ENCODE results near the gene ILDR1.
"Not testable (repeated sequence)": the region's sequence is repeated elsewhere in the genome, so short reads cannot be mapped to it uniquely, and the experiment has no call there.

Gene ILDR1

GRCh38 chr3:122021811-122022401 lies at the start of gene ILDR1:
Gene ILDR1 (minus strand): TSS chr3:122022247. CDS start chr3:122022077, 170 bp downstream.
- no peak for DNase-seq

GRCh38 chr3:122067588-122068240 lies 45.7 kb upstream of the ILDR1 start:
- peak; percentile 67 for DNase-seq

- DNase-seq: peak; percentile 93
Measured at GRCh38 chr3:122067214-122067550, 45.1 kb upstream of the ILDR1 start.

DNA sequence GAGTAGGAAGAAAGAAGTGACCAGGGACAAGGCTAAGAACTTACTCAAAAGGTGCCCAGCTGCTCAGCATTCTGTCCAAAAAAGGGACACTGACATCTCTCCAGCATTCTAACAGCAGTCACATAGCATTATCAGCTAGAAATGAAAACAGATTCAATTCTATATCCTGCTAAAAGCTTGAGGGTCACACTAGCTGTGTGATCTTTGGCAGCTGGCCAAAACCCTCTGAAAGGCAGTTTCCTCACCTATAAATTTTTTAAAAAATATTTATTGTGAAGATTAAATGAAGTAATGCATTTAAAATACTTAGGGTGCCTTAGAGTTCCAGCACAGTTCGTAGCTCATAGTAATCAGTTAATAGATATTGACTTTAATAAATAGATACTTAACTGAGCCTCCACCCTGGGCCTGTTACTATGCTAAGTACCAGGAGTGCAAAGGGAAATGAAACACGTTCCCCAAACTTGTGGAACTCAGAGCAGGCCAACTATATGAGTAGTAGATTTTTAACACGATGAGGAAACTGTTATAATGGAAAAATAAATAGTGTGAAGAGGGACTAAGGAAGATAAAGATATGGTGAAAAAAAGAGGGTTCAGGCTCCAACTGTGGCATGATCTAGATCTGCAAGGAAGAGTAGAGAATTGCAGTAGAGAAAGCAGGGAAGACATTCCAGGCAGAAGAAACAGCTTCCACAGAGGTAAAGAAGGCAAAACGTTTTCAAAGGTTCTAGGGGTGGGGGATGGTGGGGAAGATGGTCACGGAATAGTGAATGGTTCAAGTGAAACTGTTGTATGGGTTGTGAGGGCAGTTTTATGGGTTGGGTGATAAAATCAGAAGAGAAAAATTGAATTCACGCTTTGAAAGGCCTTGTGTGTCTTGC lies 44.5 kb upstream of the ILDR1 start:
- DNase-seq: peak; percentile 70

DNA sequence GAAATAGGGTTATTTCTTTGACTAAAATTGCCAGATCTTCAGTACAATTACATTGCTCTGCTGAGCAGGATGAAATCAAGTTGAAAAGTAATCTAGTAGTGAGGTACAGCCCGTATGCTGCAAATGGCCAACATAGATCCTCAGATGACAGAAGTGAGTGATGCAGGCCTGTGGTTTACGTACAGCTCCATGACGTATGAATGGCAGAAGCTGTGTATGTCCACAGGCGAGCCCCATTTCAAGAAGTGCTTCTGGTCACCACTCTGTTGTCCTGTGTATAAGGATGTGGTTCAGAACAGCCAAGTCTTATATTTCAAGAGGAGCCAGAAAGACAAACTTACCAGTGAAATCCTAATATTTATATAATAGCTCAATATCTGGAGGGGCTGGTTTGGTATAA lies 42.3 kb upstream of the ILDR1 start:
- no peak for DNase-seq

DNA sequence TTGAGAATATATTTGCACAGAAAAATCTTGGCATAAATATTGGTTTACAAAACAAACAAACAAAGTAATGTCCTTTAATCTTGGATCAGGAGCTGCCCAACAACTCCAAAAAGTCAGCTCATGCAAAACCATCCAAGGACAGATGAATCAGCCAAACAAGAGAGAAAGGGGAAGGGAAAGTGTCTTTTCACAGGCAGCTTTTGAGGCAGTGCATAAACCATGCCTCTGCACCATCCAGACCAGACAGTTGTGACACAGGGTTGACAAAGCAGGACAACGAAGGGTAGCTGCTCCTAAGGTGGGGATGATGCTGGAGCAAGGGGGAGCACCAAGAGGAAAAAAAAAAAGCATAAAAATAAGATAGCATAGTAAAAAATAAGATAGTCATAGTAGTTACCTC lies 41.9 kb upstream of the ILDR1 start:
- DNase-seq: peak; percentile 25

DNA sequence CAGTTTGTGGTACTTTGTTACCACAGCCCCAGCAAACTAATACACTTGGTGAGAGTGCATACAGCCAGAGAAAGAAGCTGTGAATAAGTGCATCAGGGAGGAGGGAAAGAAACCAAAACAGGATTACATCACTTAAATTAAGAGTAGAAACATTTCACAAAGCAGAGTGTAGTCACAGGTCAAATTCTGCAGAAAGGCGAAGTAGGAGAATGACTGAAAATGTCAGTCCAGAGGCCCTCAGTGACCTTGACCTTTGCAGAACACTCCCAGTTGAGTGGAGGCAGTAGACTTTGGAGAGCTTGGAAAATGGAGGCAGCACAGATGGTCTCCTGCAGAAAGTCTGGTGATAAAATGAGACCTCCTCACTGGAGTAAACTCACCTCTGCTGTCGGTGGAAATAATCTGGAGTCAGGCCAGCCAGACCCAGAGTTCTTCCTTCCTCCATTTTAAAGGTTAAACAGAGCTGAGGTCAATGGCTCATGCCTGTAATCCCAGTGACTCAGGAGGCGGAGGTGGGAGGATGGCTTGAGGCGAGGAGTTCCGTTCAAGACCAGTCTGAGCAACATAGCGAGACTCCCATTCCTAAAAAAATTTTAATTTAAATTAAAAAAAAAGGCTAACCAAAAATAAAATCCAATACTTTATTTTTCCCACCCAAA lies 38.1 kb upstream of the ILDR1 start:
- no peak for DNase-seq

DNA sequence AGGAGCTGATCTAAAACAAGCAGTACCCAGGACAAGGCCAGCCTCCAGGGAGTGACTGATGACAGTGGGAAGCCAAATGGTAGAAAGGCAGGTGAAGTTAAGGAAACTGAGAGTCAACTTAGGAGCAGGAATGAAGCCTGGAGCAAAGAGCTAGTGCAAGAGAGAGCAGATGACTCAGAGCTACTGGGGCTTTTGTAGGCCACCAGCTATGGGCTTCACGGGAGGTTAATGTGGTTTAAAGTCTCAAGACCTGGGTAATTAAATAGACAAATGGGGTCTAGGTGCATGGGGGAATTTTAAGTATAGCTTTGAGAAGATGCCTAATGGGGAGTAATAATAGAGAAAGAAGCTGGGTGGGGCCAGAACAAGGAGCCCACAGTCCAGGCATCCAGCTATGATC lies 36.2 kb upstream of the ILDR1 start:
- DNase-seq: no peak

DNA sequence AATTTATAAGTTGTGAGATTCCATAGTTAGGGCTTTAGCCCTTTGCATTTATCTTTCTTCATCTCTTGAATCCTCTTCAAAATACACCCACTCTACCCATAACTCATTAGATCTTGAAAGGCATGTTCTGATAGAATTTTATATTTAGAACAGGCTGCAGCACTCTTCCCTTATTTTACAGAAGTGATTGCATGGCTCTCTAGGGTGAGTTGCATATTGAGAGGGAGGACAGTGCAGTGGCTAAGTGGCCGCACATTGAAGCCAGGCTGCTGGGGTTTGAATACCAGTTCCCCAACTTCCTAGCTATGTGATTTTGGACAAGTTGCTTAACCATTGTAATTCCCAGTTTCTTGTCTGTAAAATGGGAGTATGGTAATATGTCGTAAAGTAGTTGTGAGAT lies 35.6 kb upstream of the ILDR1 start:
- no peak for DNase-seq

- DNase-seq: peak; percentile 78
Measured at GRCh38 chr3:122055215-122055614, 33.2 kb upstream of the ILDR1 start, which contains the start of gene CD86. Gene CD86 (plus strand): TSS chr3:122055362. CDS start chr3:122055490, 128 bp downstream.

DNA sequence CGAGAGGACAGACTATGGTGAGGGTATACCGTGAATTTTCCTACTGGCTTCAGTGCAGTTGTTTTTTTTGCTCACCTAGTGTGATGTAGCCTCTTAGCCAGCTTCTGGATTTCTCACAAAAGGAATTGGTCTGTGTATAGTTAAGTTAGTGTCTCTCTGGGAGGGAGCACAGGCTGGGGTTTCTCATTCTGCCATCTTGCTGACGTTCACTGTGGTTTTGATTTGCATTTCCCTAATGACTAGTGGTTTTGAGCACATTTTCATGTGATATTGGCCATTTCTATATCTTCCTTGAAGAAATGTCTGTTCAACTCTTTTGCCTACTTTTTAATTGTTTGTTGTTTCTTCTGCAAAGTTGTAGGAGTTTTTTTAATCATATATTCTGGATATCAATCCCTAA lies 30.9 kb upstream of the ILDR1 start:
- DNase-seq: no peak

DNA sequence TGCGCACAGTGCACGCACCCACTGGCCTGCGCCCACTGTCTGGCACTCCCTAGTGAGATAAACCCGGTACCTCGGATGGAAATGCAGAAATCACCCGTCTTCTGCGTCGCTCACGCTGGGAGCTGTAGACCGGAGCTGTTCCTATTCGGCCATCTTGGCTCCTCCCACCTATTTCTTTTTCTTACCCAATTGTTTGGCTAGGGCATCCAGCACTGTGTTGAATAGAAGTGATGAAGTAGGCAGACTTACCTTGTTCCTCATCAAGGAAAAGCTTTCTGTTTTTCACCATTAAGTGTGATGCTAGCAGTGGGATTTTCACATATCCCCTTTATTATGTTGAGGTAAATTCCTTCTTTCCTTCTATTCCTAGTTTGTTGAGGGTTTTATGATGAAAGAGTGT lies 25.7 kb upstream of the ILDR1 start:
- not testable (repeated sequence) for DNase-seq

DNA sequence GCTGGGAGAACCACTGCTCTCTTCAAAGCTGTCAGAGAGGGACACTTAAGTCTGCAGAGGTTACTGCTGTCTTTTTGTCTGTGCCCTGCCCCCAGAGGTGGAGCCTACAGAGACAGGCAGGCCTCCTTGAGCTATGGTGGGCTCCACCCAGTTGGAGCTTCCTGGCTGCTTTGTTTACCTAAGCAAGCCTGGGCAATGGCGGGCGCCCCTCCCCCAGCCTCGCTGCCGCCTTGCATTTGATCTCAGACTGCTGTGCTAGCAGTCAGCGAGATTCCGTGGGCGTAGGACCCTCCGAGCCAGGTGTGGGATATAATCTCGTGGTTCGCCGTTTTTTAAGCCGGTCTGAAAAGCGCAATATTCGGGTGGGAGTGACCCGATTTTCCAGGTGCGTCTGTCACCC lies 25.2 kb upstream of the ILDR1 start:
- DNase-seq: not testable (repeated sequence)

- DNase-seq: no peak
Measured at GRCh38 chr3:122033023-122033422, 11.0 kb upstream of the ILDR1 start.

GRCh38 chr3:122032531-122032930 lies 10.5 kb upstream of the ILDR1 start:
- no peak for DNase-seq

- peak; percentile 47 for DNase-seq
Measured at GRCh38 chr3:122031123-122031468, 9.0 kb upstream of the ILDR1 start.

DNA sequence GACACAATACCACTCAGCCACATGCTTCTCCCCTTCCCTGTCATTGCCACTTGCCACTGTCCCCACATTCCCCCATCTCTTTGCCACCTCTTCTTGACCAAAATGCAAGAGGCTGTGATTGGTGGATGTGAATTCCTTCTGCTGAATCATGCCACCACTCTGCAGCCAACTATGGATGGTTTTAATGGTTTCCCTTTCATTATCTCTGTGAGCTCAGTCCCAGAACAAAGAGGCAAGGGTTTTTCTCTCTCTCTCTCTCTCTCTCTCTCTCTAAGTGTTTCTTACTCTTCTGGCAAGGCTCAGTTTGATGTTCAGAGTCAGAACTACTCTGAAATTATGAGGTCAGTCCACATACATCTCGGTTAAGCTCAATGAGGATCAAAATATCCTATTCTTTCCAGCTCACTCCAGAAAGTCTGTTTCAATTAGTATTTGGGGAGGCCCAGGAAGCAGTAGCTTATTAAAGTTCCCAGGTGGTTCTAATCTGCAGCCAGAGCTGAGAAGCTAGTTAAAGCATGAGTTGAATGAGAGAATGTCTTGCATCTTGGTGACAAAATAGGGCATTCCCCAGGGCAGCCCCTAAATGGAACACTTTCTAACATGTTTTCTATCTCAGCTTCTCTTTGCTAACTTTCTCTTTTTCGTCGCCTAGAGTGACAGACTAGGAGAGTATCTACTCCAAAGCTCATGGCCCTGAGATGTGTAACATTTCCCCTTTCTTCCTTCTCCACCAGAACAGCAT lies 8.5 kb upstream of the ILDR1 start:
- peak; percentile 85 for DNase-seq

- peak; percentile 63 for DNase-seq
Measured at GRCh38 chr3:122025296-122025695, 3.2 kb upstream of the ILDR1 start.

GRCh38 chr3:122024800-122025199 lies 2.8 kb upstream of the ILDR1 start:
- peak; percentile 67 for DNase-seq

DNA sequence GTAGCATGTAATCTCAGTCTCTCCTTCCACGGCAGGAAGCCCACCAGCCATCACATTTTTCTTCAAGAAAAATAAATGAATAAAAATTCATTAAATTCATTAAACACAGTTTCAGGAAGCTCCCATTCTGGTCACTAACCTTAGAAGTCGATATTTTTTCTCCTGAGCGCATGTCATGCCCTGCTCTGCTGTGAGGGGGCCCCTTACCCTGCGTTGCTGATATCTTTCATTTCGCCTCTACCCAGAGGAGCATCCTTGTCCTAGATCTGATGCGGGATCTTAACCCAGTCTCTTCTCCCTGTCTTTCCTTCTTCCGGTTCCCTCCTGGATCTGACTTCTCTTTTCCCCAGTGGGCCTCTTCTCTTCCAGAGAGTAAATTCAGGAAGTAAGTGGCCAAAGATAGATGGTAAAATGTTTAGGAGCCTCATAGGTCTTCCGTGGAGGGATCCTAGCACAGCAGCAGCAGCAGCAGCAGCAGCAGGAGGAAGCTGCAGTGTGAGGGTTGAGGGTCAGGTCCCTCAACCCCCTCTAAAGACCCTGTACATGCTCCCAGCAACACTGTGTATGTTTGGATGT lies 1.4 kb upstream of the ILDR1 start:
- no peak for DNase-seq

DNA sequence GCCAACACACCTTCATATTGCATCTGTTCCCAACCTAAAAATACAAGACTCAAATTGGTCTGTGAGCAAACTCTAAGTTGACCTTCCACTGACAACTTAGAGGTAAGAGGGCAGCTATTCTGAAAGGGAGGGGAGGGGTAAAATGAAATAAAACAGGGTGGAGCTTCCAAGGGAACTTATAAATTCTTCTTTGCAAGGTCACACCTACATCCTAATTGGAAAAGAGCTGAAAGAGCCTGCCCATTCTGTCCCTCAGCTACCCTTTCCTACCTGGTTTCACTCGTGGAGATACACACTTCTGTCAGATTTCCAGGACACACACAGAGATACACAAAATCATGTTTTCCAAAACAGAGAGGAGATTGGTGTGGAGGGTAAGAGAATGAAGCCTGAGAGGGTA lies 1.0 kb downstream of the ILDR1 start:
- no peak for DNase-seq

- DNase-seq: peak; percentile 22
Measured at GRCh38 chr3:122019493-122019892, 2.6 kb downstream of the ILDR1 start.

All from OCI-M1 (cell line).